ENCODE measurements around the gene KLK13. TPM values are rescaled to one million over a fixed set of nuclear protein-coding genes. Genes with fewer than 3 reads are reported as not detected.
A peak's percentile ranks its signal among the peaks of the same experiment; 100 is the strongest.

KLK13 gene
- total RNA-seq, 1 donor from 2014 or later, result not detected

- Histone ChIP-seq H3K27ac (no peak overlapping the region), H3K4me1 (no peaks in the 10 kb centered on the region), H3K9me3 (no peaks in the 10 kb centered on the region), H3K27me3 (peaks cover 11% of the 10 kb centered on the region), H3K36me3 (no peaks in the 10 kb centered on the region), H3K4me3 (no peak overlapping the region)
- DNase-seq (no peak), ATAC-seq (no peak)
- intact Hi-C loops (cut with DNase I), result no loop called here
- no peak for TF ChIP-seq CTCF (IDR thresholded peaks at IDR 0.05)
Observed at GRCh38 chr19:51043497-51043896, 21.4 kb downstream of the KLK13 start.

GRCh38 chr19:51040151-51040550 lies 24.7 kb downstream of the KLK13 start:
- H3K9me3 ChIP-seq, result no peaks in the 10 kb centered on the region
- ATAC-seq (no peak), DNase-seq (no peak)
- no peaks in the 10 kb centered on the region for H3K4me1 ChIP-seq
- intact Hi-C loops (cut with DNase I), result no loop called here
- H3K4me3 ChIP-seq, result no peak overlapping the region
- TF ChIP-seq CTCF (IDR thresholded peaks at IDR 0.05), result no peak
- H3K36me3 ChIP-seq, result no peaks in the 10 kb centered on the region
- H3K27me3 ChIP-seq, result peaks cover 6% of the 10 kb centered on the region
- H3K27ac ChIP-seq, result no peak overlapping the region

- intact Hi-C loops (cut with DNase I), result no loop called here
- TF ChIP-seq CTCF (IDR thresholded peaks at IDR 0.05), result no peak
- peaks cover 8% of the 10 kb centered on the region for H3K27me3 ChIP-seq
- DNase-seq (no peak), ATAC-seq (no peak)
- H3K4me3 ChIP-seq, result no peak overlapping the region
- H3K36me3 ChIP-seq, result no peaks in the 10 kb centered on the region
- no peaks in the 10 kb centered on the region for H3K9me3 ChIP-seq
- no peak overlapping the region for H3K27ac ChIP-seq
- no peaks in the 10 kb centered on the region for H3K4me1 ChIP-seq
Observed at GRCh38 chr19:51036519-51036918, 28.4 kb downstream of the KLK13 start.

GRCh38 chr19:51034704-51035103 lies 30.2 kb downstream of the KLK13 start, which contains the start of gene KLK12:
TSS of gene KLK12 (minus strand) at chr19:51035002. CDS start at chr19:51034621, 381 bp downstream.
- no peak for ATAC-seq
- peaks cover 8% of the 10 kb centered on the region for H3K27me3 ChIP-seq
- no peaks in the 10 kb centered on the region for H3K4me1 ChIP-seq
- H3K36me3 ChIP-seq, result no peaks in the 10 kb centered on the region
- DNase-seq, result no peak
- TF ChIP-seq CTCF (IDR thresholded peaks at IDR 0.05), result no peak
- no peaks in the 10 kb centered on the region for H3K9me3 ChIP-seq
- intact Hi-C loops (cut with DNase I), result no loop called here
- no peak within 1 kb of the TSS for H3K27ac ChIP-seq
- no peak within 1 kb of the TSS for H3K4me3 ChIP-seq

GRCh38 chr19:51031880-51032225 lies 33.0 kb downstream of the KLK13 start:
- H3K27ac ChIP-seq, result no peak overlapping the region
- H3K9me3 ChIP-seq, result no peaks in the 10 kb centered on the region
- intact Hi-C loops (cut with DNase I), result no loop called here
- no peak overlapping the region for H3K4me3 ChIP-seq
- no peaks in the 10 kb centered on the region for H3K4me1 ChIP-seq
- DNase-seq, result peak; percentile 60
- ATAC-seq, result no peak
- H3K27me3 ChIP-seq, result peaks cover 21% of the 10 kb centered on the region
- TF ChIP-seq CTCF (IDR thresholded peaks at IDR 0.05), result no peak
- H3K36me3 ChIP-seq, result no peaks in the 10 kb centered on the region

DNA sequence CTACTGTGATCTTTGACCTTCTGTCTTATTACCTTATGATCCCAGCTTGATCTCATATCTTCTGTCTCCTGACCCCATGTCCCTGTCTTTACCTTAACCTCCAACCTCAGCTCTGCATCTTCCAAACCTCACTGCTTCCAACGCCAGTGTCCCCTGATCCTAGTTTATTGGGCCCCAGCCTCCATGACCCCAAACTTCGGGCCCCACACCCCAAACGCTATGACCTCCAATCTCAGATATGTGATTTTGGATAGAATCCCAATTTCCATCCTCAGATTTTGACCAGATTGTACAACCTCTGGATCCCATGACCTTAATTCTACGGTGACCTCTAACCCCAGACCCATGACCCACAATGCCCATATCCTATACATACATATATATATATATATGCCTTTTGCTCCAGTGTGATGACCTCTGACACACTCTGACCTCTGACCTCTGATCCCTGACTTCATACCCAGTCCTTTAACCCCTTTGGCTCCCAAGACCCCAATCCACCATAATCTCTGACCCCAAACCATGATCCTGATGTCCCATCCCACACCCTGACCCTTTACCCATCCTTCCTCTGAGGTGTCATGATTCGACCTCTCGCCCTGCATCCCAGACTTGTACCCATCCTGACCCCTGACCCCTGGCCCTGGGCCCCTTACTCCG lies 33.5 kb downstream of the KLK13 start:
- no peaks in the 10 kb centered on the region for H3K36me3 ChIP-seq
- no peaks in the 10 kb centered on the region for H3K9me3 ChIP-seq
- TF ChIP-seq CTCF (IDR thresholded peaks at IDR 0.05), result no peak
- DNase-seq (peak; percentile 1), ATAC-seq (no peak)
- no peaks in the 10 kb centered on the region for H3K4me1 ChIP-seq
- intact Hi-C loops (cut with DNase I), result no loop called here
- no peak overlapping the region for H3K27ac ChIP-seq
- H3K27me3 ChIP-seq, result peaks cover 26% of the 10 kb centered on the region
- no peak overlapping the region for H3K4me3 ChIP-seq
